ENCODE measurements around the gene GSTM3. TPM values are rescaled to one million over a fixed set of nuclear protein-coding genes. Genes with fewer than 3 reads are reported as not detected.

Gene GSTM3
- total and polyA plus RNA-seq, 2 of the 13 experiments (the other 11 are each of a cell fraction or from before 2014, with no cell fraction given), result 127 to 142 TPM

- TF ChIP-seq YY1 (IDR thresholded peaks at IDR 0.05; ENCODE audit: insufficient read depth, insufficient replicate concordance, low read depth, low read length) (peak; percentile 51), SAP130 (CRISPR knock-in tag; IDR thresholded peaks at IDR 0.05; ENCODE audit: low read depth) (peak; percentile 29; the same call in 1 of the 2 replicates), TARDBP (CRISPR knock-in tag; IDR thresholded peaks at IDR 0.05) (peak; percentile 33; the same call in 1 of the 2 replicates), ZNF713 (CRISPR knock-in tag; IDR thresholded peaks at IDR 0.05) (0 out of 2 replicates have a peak, but pooled peaks have one; percentile 46), MIER3 (CRISPR knock-in tag; IDR thresholded peaks at IDR 0.05; ENCODE audit: borderline replicate concordance) (0 out of 2 replicates have a peak, but pooled peaks have one; percentile 16), MBNL3 (CRISPR knock-in tag; conservative IDR thresholded peaks at IDR 0.05) (no peak), GMEB1 (CRISPR knock-in tag; IDR thresholded peaks at IDR 0.05; ENCODE audit: borderline replicate concordance) (peak; percentile 60; the same call in 1 of the 2 replicates), SMAD1 (CRISPR knock-in tag; IDR thresholded peaks at IDR 0.05; ENCODE audit: borderline replicate concordance, low read depth) (0 out of 2 replicates have a peak, but pooled peaks have one; percentile 45), DNMT1 (CRISPR knock-in tag; IDR thresholded peaks at IDR 0.05) (no peak), MIXL1 (CRISPR knock-in tag; IDR thresholded peaks at IDR 0.05) (0 out of 2 replicates have a peak, but pooled peaks have one; percentile 28), ZFX (CRISPR knock-in tag; IDR thresholded peaks at IDR 0.05; ENCODE audit: low read depth) (peak; percentile 71), ELF1 (CRISPR knock-in tag; IDR thresholded peaks at IDR 0.05) (0 out of 2 replicates have a peak, but pooled peaks have one; percentile 44), RAD21 (CRISPR knock-in tag; IDR thresholded peaks at IDR 0.05) (peak; percentile 98), PPARG (CRISPR knock-in tag; conservative IDR thresholded peaks at IDR 0.05) (0 out of 2 replicates have a peak, but pooled peaks have one; percentile 15), FOXA3 (CRISPR knock-in tag; IDR thresholded peaks at IDR 0.05) (peak; percentile 38; the same call in 1 of the 2 replicates), ZNF580 (CRISPR knock-in tag; IDR thresholded peaks at IDR 0.05; ENCODE audit: borderline replicate concordance, low read depth) (peak; percentile 65; the same call in 1 of the 2 replicates), ZNF567 (CRISPR knock-in tag; IDR thresholded peaks at IDR 0.05; ENCODE audit: borderline replicate concordance) (0 out of 2 replicates have a peak, but pooled peaks have one; percentile 45), SMAD3 (CRISPR knock-in tag; IDR thresholded peaks at IDR 0.05) (0 out of 2 replicates have a peak, but pooled peaks have one; percentile 37), THAP11 (CRISPR knock-in tag; IDR thresholded peaks at IDR 0.05) (0 out of 2 replicates have a peak, but pooled peaks have one; percentile 32), STAG1 (CRISPR knock-in tag; IDR thresholded peaks at IDR 0.05) (peak; percentile 100), KDM2A (CRISPR knock-in tag; IDR thresholded peaks at IDR 0.05; ENCODE audit: borderline replicate concordance, low read depth) (peak; percentile 18; the same call in 1 of the 2 replicates), TP53 (CRISPR knock-in tag; conservative IDR thresholded peaks at IDR 0.05) (no peak), GABPB1 (CRISPR knock-in tag; IDR thresholded peaks at IDR 0.05) (peak; percentile 45; the same call in 1 of the 2 replicates), ZNF350 (CRISPR knock-in tag; IDR thresholded peaks at IDR 0.05; ENCODE audit: borderline replicate concordance, low read depth) (peak; percentile 23; the same call in 1 of the 2 replicates), ZNF12 (CRISPR knock-in tag; IDR thresholded peaks at IDR 0.05) (0 out of 2 replicates have a peak, but pooled peaks have one; percentile 30), SMC3 (IDR thresholded peaks at IDR 0.05; ENCODE audit: low read length) (peak; percentile 95), CHD4 (IDR thresholded peaks at IDR 0.05; ENCODE audit: borderline replicate concordance, low read length) (no peak), RXRB (CRISPR knock-in tag; IDR thresholded peaks at IDR 0.05; ENCODE audit: borderline replicate concordance) (0 out of 2 replicates have a peak, but pooled peaks have one; percentile 10), ZFY (CRISPR knock-in tag; IDR thresholded peaks at IDR 0.05) (peak; percentile 14; the same call in 1 of the 2 replicates), MXD4 (CRISPR knock-in tag; IDR thresholded peaks at IDR 0.05) (0 out of 2 replicates have a peak, but pooled peaks have one; percentile 26), FOSL1 (CRISPR knock-in tag; IDR thresholded peaks at IDR 0.05; ENCODE audit: borderline replicate concordance) (no peak), ELF3 (CRISPR knock-in tag; IDR thresholded peaks at IDR 0.05) (peak; percentile 66), SP5 (CRISPR knock-in tag; IDR thresholded peaks at IDR 0.05; ENCODE audit: borderline replicate concordance, low read depth) (no peak)
These were observed 36.1 kb upstream of the GSTM3 start (continued) for GRCh38 chr1:109776911-109777310.

Measured in HepG2 (cell line).